IMR-90 (cell line): Measurements from ENCODE around the gene HOXB1. TPM values are rescaled to one million over a fixed set of nuclear protein-coding genes. Genes with fewer than 3 reads are reported as not detected.

ENCODE experiments used
- ATAC-seq: fragments of 200-7000 bp; cut with Tn5 transposase; 2 replicates; pipeline ENCODE4 v1.9.1; 2020; ENCODE audit warnings: low read depth, mild to moderate bottlenecking, moderate library complexity
- BruUV-seq: library from RNA; stranded (reverse); fragments of 400-500 nt; replicated peaks from 2 replicates; lab custom pipeline; 2021; lab: Mats Ljungman, UMichigan
- CTCF ChIA-PET: fragments of 300-600 bp; formaldehyde crosslinking; extraction: SDS; loops from one replicate; lab custom pipeline; 2021; ENCODE audit warnings: antibody characterized with exemption; lab: Yijun Ruan, JAX
- POLR2A ChIA-PET: fragments of 300-600 bp; sonication (Branson Sonifier 250); formaldehyde crosslinking; loops from one replicate; lab custom pipeline; 2022; ENCODE audit warnings: antibody characterized with exemption; ENCODE audit not compliant: unreplicated experiment; lab: Charles Lee
- DNase-seq: peaks from one replicate; pipeline ENCODE4 v3.0.0; 2013
- H2AFZ ChIP-seq: replicated peaks from 2 replicates; pipeline ENCODE3; 2013; ENCODE audit warnings: low read length, mild to moderate bottlenecking; ENCODE audit not compliant: poor library complexity
- H2AK5ac ChIP-seq: 2 replicates; pipeline ENCODE4 v1.6.1; 2013; ENCODE audit warnings: low read depth, low read length, inconsistent platforms
- H2AK9ac ChIP-seq: replicated peaks from 2 replicates; pipeline ENCODE3; 2013; ENCODE audit warnings: mild to moderate bottlenecking, low read depth, low read length, moderate library complexity; ENCODE audit not compliant: poor library complexity
- H2BK120ac ChIP-seq: 2 replicates; pipeline ENCODE4 v1.6.1; 2013; ENCODE audit warnings: low read depth, low read length, inconsistent platforms
- H2BK15ac ChIP-seq: 3 replicates; pipeline ENCODE4 v1.6.1; 2013; ENCODE audit warnings: low read depth, low read length, inconsistent platforms
- H2BK20ac ChIP-seq: 2 replicates; pipeline ENCODE4 v1.6.1; 2013; ENCODE audit warnings: low read depth, mild to moderate bottlenecking, inconsistent platforms, low read length, moderate library complexity
- H2BK5ac ChIP-seq: 2 replicates; pipeline ENCODE4 v1.6.1; 2013; ENCODE audit warnings: mild to moderate bottlenecking, low read depth, low read length, inconsistent platforms; ENCODE audit not compliant: poor library complexity, severe bottlenecking
- H3K14ac ChIP-seq: replicated peaks from 2 replicates; pipeline ENCODE4 v1.6.1; 2013; ENCODE audit warnings: low read depth, low read length, inconsistent platforms
- H3K18ac ChIP-seq: 2 replicates; pipeline ENCODE4 v1.6.1; 2013; ENCODE audit warnings: low read depth, low read length, control low read depth
- H3K23ac ChIP-seq: 2 replicates; pipeline ENCODE4 v1.6.1; 2013; ENCODE audit warnings: low read depth, low read length, inconsistent platforms
- H3K27ac ChIP-seq: 2 replicates; pipeline ENCODE4 v1.5.1; 2013; ENCODE audit warnings: mild to moderate bottlenecking, control low read depth, low read length; ENCODE audit not compliant: insufficient read depth
- H3K27me3 ChIP-seq: 2 replicates; pipeline ENCODE4 v1.6.1; 2013; ENCODE audit warnings: low read length; ENCODE audit not compliant: control insufficient read depth, insufficient read depth
- H3K36me3 ChIP-seq: 2 replicates; pipeline ENCODE4 v1.6.1; 2013; ENCODE audit warnings: low read length, mixed read lengths; ENCODE audit not compliant: control insufficient read depth, insufficient read depth
- H3K4ac ChIP-seq: 2 replicates; pipeline ENCODE4 v1.6.1; 2013; ENCODE audit warnings: low read depth, low read length, inconsistent platforms
- H3K4me1 ChIP-seq: 2 replicates; pipeline ENCODE4 v1.6.1; 2013; ENCODE audit warnings: low read length, mixed read lengths; ENCODE audit not compliant: control insufficient read depth, insufficient read depth
- H3K4me2 ChIP-seq: 2 replicates; pipeline ENCODE4 v1.6.1; 2013; ENCODE audit warnings: low read depth, mild to moderate bottlenecking, control low read depth, low read length, moderate library complexity
- H3K4me3 ChIP-seq: 2 replicates; pipeline ENCODE4 v1.5.1; 2013; ENCODE audit warnings: low read depth, mild to moderate bottlenecking, control low read depth, low read length, moderate library complexity; ENCODE audit not compliant: insufficient read depth
- H3K56ac ChIP-seq: 2 replicates; pipeline ENCODE4 v1.6.1; 2013; ENCODE audit warnings: low read length, inconsistent platforms; ENCODE audit not compliant: insufficient read depth; ENCODE audit errors: extremely low read depth
- H3K79me1 ChIP-seq, 2 experiments: 2 replicates each; pipeline ENCODE4 v1.6.1; 2013; ENCODE audit warnings: low read length in 2 of 2, inconsistent platforms in 1 of 2, low read depth in 1 of 2
- H3K9ac ChIP-seq: 2 replicates; pipeline ENCODE4 v1.6.1; 2013; ENCODE audit warnings: low read depth, low read length, control low read depth
- H3K9me1 ChIP-seq: 2 replicates; pipeline ENCODE4 v1.6.1; 2013; ENCODE audit warnings: low read length, inconsistent platforms; ENCODE audit not compliant: insufficient read depth
- H3K9me3 ChIP-seq: 2 replicates; pipeline ENCODE4 v1.6.1; 2013; ENCODE audit warnings: low read length; ENCODE audit not compliant: control insufficient read depth, insufficient read depth
- H4K20me1 ChIP-seq: 2 replicates; pipeline ENCODE4 v1.6.1; 2013; ENCODE audit warnings: low read length, inconsistent platforms; ENCODE audit not compliant: insufficient read depth
- H4K5ac ChIP-seq: 2 replicates; pipeline ENCODE4 v1.6.1; 2013; ENCODE audit warnings: mild to moderate bottlenecking, low read depth, low read length, control low read depth
- H4K8ac ChIP-seq, 2 experiments: 2 replicates each; pipeline ENCODE4 v1.6.1; 2013; ENCODE audit warnings: low read depth in 2 of 2, low read length in 2 of 2, control low read depth in 1 of 2, inconsistent platforms in 1 of 2
- H4K91ac ChIP-seq: 2 replicates; pipeline ENCODE4 v1.6.1; 2013; ENCODE audit warnings: low read depth, low read length, inconsistent platforms; ENCODE audit not compliant: insufficient read depth
- CTCF ChIP-seq: conservative IDR thresholded peaks from 2 replicates; pipeline ENCODE4 v1.5.1; 2012; ENCODE audit warnings: mild to moderate bottlenecking, low read depth, low read length, improper control_type of control experiment
- WGBS, 2 experiments: methylation state at CpG; one replicate each; pipeline versions ENCODE4 v1.1.5 to v1.1.7; 2013; ENCODE audit warnings: missing lambda C conversion rate in 2 of 2; ENCODE audit not compliant: insufficient read length in 1 of 2; ENCODE audit errors: extremely low coverage in 2 of 2; 5-methylcytosine and 5-hydroxymethylcytosine counted together
- dilution Hi-C: fragments of 300-500 bp; cut with HindIII; formaldehyde crosslinking; loops from one replicate; pipeline ENCODE4 v1.14.3; 2018; ENCODE audit warnings: low sequenced_read_pairs; ENCODE audit not compliant: unreplicated experiment
- in situ Hi-C: fragments of 300-500 bp; cut with MboI; formaldehyde crosslinking; loops from 3 replicates; pipeline ENCODE4 v1.14.3; 2019; ENCODE audit warnings: low sequenced_read_pairs, inconsistent platforms, mixed read lengths
- intact Hi-C: fragments of 100-400 bp; cut with micrococcal nuclease; formaldehyde crosslinking; loops from 2 replicates; pipeline ENCODE4 v1.10.0; 2022
- polyA plus RNA-seq, 3 experiments: library from polyadenylated mRNA; depleted of rRNA; stranded (reverse); fragments of >200 nt; gene quantifications; 2 replicates each; pipeline ENCODE4 v1.2.3, GENCODE V29; 2012; ENCODE audit warnings: low replicate concordance in 1 of 3
- total RNA-seq: library from RNA; depleted of rRNA; stranded (reverse); fragments of >200 nt; gene quantifications from 2 replicates; pipeline ENCODE4 v1.2.3, GENCODE V29; 2012

The HOXB1 gene
- total and polyA plus RNA-seq, 2 of the 4 experiments (the other 2 are of a cell fraction), result not detected

DNA sequence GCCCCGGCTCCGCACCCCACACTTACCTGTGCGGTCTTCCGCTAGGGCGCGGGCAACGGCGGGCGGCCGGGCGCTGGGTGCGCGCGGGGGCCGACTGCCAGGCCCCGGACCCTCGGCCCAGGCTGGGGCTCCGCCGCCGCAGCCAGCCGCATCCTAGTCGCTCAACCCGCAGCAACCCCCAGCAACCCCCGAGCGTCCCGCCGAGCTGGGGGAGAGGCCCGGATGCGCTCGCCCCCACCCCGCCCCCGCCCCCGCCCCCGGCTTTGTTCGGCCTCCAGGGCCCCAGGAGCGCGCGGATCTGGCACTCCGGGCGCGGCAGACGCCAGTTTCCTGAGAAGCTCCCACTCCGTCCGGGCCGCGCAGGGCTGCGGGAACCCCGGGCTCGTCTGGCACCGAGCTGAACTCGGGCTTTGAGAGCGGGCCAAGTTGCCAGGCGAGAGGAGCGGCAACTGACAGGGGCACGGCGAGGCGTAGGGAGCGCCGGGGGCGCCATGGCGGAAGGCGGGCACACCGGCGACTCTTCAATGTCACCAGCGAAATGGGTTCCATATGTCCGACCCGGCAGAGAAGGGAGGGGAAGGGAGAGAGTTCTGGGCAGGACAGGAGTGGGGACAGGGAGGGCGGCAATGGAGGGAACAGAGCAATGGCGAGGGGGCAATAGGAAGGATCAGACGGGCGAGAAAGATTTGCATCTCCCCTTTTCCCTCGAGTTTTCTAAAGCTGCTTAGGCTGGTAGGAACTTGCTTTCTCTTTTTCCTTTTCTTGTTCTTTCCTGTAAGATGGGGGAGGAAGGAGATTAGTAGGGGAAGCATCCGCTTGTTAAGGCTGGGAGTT is 33.6 kb upstream of the HOXB1 start:
- Histone ChIP-seq H3K4ac (peak overlapping the region; percentile 99), H4K5ac (peak overlapping the region; percentile 92), H2BK120ac (peak overlapping the region; percentile 90), H3K4me1 (peaks cover 71% of the 10 kb centered on the region), H4K8ac (peak overlapping the region; percentile 18 to 92), H4K20me1 (peaks cover 34% of the 10 kb centered on the region), H2BK15ac (peak overlapping the region; percentile 71; the same call in 1 of the 3 replicates), H3K14ac (peak overlapping the region; percentile 95), H3K9ac (peak overlapping the region; percentile 92), H3K36me3 (peaks cover 38% of the 10 kb centered on the region; the same call in 1 of the 2 replicates), H3K27me3 (no peaks in the 10 kb centered on the region), H3K18ac (peak overlapping the region; percentile 63), H3K23ac (peak overlapping the region; percentile 99), H2AFZ (peak overlapping the region; percentile 64), H4K91ac (peak overlapping the region; percentile 96), H3K4me2 (peak overlapping the region; percentile 98), H2AK5ac (peak overlapping the region; percentile 94), H2AK9ac (peak overlapping the region; percentile 97), H3K56ac (peak overlapping the region; percentile 84), H2BK20ac (peak overlapping the region; percentile 17), H2BK5ac (peak overlapping the region; percentile 99), H3K9me3 (no peaks in the 10 kb centered on the region), H3K79me1 (peaks cover 0 to 24% of the 10 kb centered on the region in 2 experiments; a peak in 2 of 4 replicates), H3K27ac (peak overlapping the region; percentile 93), H3K4me3 (peak overlapping the region; percentile 46), H3K9me1 (peaks cover 23% of the 10 kb centered on the region)
- POLR2A ChIA-PET, result interaction anchor here (0.6 to 1.3 kb wide), 3 partner anchors 19 to 29 kb away, joined by 3 to 5 read pairs (median 4); partner anchors contain the start of gene HOXB5
- ATAC-seq (peak; percentile 1; the same call in 1 of the 2 replicates), DNase-seq (no peak)
- in situ Hi-C loops (no loop called here), intact Hi-C loops (no loop called here), dilution Hi-C loops (no loop called here)
- CTCF ChIA-PET, result no interaction called here
- WGBS, 2 experiments, result 1% methylated on average over 20 of the region's 73 CpGs; no CpG with 5 or more reads in 1 of the 2 experiments
- no TSS peak for BruUV-seq
- no peak for TF ChIP-seq CTCF
